Parathyroid adenoma (tissue), 2 donors: ENCODE data around the gene TMEM37.
A peak's percentile ranks its signal among the peaks of the same experiment; 100 is the strongest.

Experiments used
- H2AFZ ChIP-seq: fragments of 300-600 bp; sonication (generic); one replicate; pipeline ENCODE4 v1.7.0; 2017; ENCODE audit warnings: antibody characterized with exemption, mild to moderate bottlenecking
- H3K27ac ChIP-seq: fragments of 300-600 bp; sonication (generic); one replicate; pipeline ENCODE4 v1.7.0; 2017
- H3K27me3 ChIP-seq: fragments of 300-600 bp; sonication (generic); one replicate; pipeline ENCODE4 v1.7.0; 2017; ENCODE audit warnings: low read length; ENCODE audit not compliant: control insufficient read depth, insufficient read depth
- H3K36me3 ChIP-seq: fragments of 300-600 bp; sonication (generic); one replicate; pipeline ENCODE4 v1.7.0; 2017; ENCODE audit warnings: low read length; ENCODE audit not compliant: control insufficient read depth, insufficient read depth
- H3K4me1 ChIP-seq: fragments of 300-600 bp; sonication (generic); one replicate; pipeline ENCODE4 v1.7.0; 2017; ENCODE audit warnings: control low read depth
- H3K4me2 ChIP-seq: fragments of 300-600 bp; sonication (generic); one replicate; pipeline ENCODE4 v1.7.0; 2017; ENCODE audit warnings: low read length
- H3K4me3 ChIP-seq: fragments of 300-600 bp; sonication (generic); one replicate; pipeline ENCODE4 v1.7.0; 2017; ENCODE audit warnings: low read depth, low read length
- H3K79me2 ChIP-seq: fragments of 300-600 bp; sonication (generic); one replicate; pipeline ENCODE4 v1.7.0; 2017; ENCODE audit warnings: control low read depth
- H3K9ac ChIP-seq: fragments of 300-600 bp; sonication (generic); one replicate; pipeline ENCODE4 v1.7.0; 2017; ENCODE audit warnings: mild to moderate bottlenecking
- H3K9me3 ChIP-seq: fragments of 300-600 bp; sonication (generic); one replicate; pipeline ENCODE4 v1.7.0; 2017; ENCODE audit warnings: low read length; ENCODE audit not compliant: control insufficient read depth
- CTCF ChIP-seq: fragments of 300-600 bp; sonication (generic); IDR thresholded peaks from one replicate; pipeline ENCODE4 v1.7.0; 2017; ENCODE audit warnings: antibody characterized with exemption, mild to moderate bottlenecking
- donor health status: primary hyperparathyroidism.

TMEM37 gene

GRCh38 chr2:119439574-119440500 is 8.2 kb downstream of the TMEM37 start:
- no peaks in the 10 kb centered on the region for H3K27me3 ChIP-seq
- H3K36me3 ChIP-seq: no peaks in the 10 kb centered on the region
- H3K27ac ChIP-seq: peak overlapping the region; percentile 81
- H2AFZ ChIP-seq: no peak overlapping the region
- H3K4me2 ChIP-seq: no peak overlapping the region
- H3K79me2 ChIP-seq: peaks cover 15% of the 10 kb centered on the region
- H3K9me3 ChIP-seq: no peaks in the 10 kb centered on the region
- no peak overlapping the region for H3K9ac ChIP-seq
- no peak for TF ChIP-seq CTCF
- peaks cover 53% of the 10 kb centered on the region for H3K4me1 ChIP-seq
- H3K4me3 ChIP-seq: no peak overlapping the region

- Histone ChIP-seq H3K4me3 (no peak overlapping the region), H3K4me1 (peaks cover 48% of the 10 kb centered on the region), H3K27me3 (no peaks in the 10 kb centered on the region), H2AFZ (no peak overlapping the region), H3K36me3 (no peaks in the 10 kb centered on the region), H3K4me2 (no peak overlapping the region), H3K27ac (peak overlapping the region; percentile 81), H3K9ac (no peak overlapping the region), H3K9me3 (no peaks in the 10 kb centered on the region), H3K79me2 (peaks cover 10% of the 10 kb centered on the region)
- TF ChIP-seq CTCF: no peak
Observed at GRCh38 chr2:119440501-119440870, 8.8 kb downstream of the TMEM37 start.

- TF ChIP-seq CTCF: no peak
- Histone ChIP-seq H3K9me3 (no peaks in the 10 kb centered on the region), H2AFZ (no peak overlapping the region), H3K79me2 (peaks cover 6% of the 10 kb centered on the region), H3K27ac (peak overlapping the region; percentile 81), H3K27me3 (no peaks in the 10 kb centered on the region), H3K36me3 (no peaks in the 10 kb centered on the region), H3K4me2 (no peak overlapping the region), H3K9ac (no peak overlapping the region), H3K4me1 (peaks cover 44% of the 10 kb centered on the region), H3K4me3 (no peak overlapping the region)
Observed at GRCh38 chr2:119440873-119441272, 9.2 kb downstream of the TMEM37 start.

GRCh38 chr2:119441376-119442225 is 9.9 kb downstream of the TMEM37 start:
- Histone ChIP-seq H3K4me3 (no peak overlapping the region), H3K36me3 (no peaks in the 10 kb centered on the region), H3K9me3 (no peaks in the 10 kb centered on the region), H3K4me2 (no peak overlapping the region), H3K27me3 (no peaks in the 10 kb centered on the region), H3K27ac (peak overlapping the region; percentile 81), H2AFZ (no peak overlapping the region), H3K4me1 (peaks cover 40% of the 10 kb centered on the region), H3K9ac (no peak overlapping the region), H3K79me2 (peaks cover 2% of the 10 kb centered on the region)
- no peak for TF ChIP-seq CTCF
